Smooth muscle cell of the brain vasculature (primary cell): ENCODE measurements around the gene RNF186.
A peak's percentile ranks its signal among the peaks of the same experiment; 100 is the strongest.
"Not testable (repeated sequence)": the region's sequence is repeated elsewhere in the genome, so short reads cannot be mapped to it uniquely, and the experiment has no call there.

Experiments
- DNase-seq: peaks from one replicate; pipeline ENCODE4 v3.0.0-alpha.2; 2012; ENCODE audit warnings: low read depth, low spot score

Gene RNF186

GRCh38 chr1:19824541-19824940 lies 9.5 kb upstream of the RNF186 start:
- DNase-seq = no peak

- DNase-seq = no peak
Measured at GRCh38 chr1:19824036-19824435, 9.0 kb upstream of the RNF186 start.

- no peak for DNase-seq
Measured at GRCh38 chr1:19819701-19820100, 4.6 kb upstream of the RNF186 start.

GRCh38 chr1:19818324-19818723 lies 3.2 kb upstream of the RNF186 start:
- no peak for DNase-seq

- DNase-seq = no peak
Measured at GRCh38 chr1:19817160-19817559, 2.1 kb upstream of the RNF186 start.

- not testable (repeated sequence) for DNase-seq
Measured at GRCh38 chr1:19816737-19817086, 1.6 kb upstream of the RNF186 start.

- DNase-seq = no peak
Measured at GRCh38 chr1:19815801-19816736, 986 bp upstream of the RNF186 start.

GRCh38 chr1:19814244-19814661 lies 830 bp downstream of the RNF186 start:
- no peak for DNase-seq

GRCh38 chr1:19813643-19813960 lies 1.5 kb downstream of the RNF186 start:
- no peak for DNase-seq

GRCh38 chr1:19812875-19813642 lies 2.0 kb downstream of the RNF186 start:
- DNase-seq = no peak

GRCh38 chr1:19811206-19811851 lies 3.8 kb downstream of the RNF186 start:
- DNase-seq = no peak

GRCh38 chr1:19809044-19809750 lies 5.9 kb downstream of the RNF186 start:
- no peak for DNase-seq

GRCh38 chr1:19808351-19808750 lies 6.7 kb downstream of the RNF186 start:
- no peak for DNase-seq

GRCh38 chr1:19804831-19805251 lies 10.2 kb downstream of the RNF186 start:
- DNase-seq = no peak

GRCh38 chr1:19802269-19802668 lies 12.8 kb downstream of the RNF186 start:
- DNase-seq = no peak

- DNase-seq = peak; percentile 79
Measured at GRCh38 chr1:19800076-19800804, 14.8 kb downstream of the RNF186 start.

- DNase-seq = no peak
Measured at GRCh38 chr1:19799230-19800075, 15.6 kb downstream of the RNF186 start, which contains the start of gene TMCO4. Gene TMCO4, minus strand, starts transcription at chr1:19799916. Its CDS starts 19,158 bp downstream, at chr1:19780758.

- no peak for DNase-seq
Measured at GRCh38 chr1:19798486-19799229, 16.4 kb downstream of the RNF186 start.

- no peak for DNase-seq
Measured at GRCh38 chr1:19797827-19798226, 17.3 kb downstream of the RNF186 start.
